Astrocyte (in vitro differentiated cells and primary cell): ENCODE results near the gene CDH23. TPM values are rescaled to one million over a fixed set of nuclear protein-coding genes. Genes with fewer than 3 reads are reported as not detected.

Experiments
- DNase-seq: peaks from one replicate; pipeline ENCODE4 v3.0.0-alpha.2; 2010; ENCODE audit warnings: low read depth
- FAIRE-seq: peaks from 2 replicates; lab custom pipeline; 2011; peaks lifted over from hg19 to GRCh38; lab: Jason Lieb, UNC
- H2AFZ ChIP-seq: 2 replicates; pipeline ENCODE4 v1.6.0; 2012; ENCODE audit warnings: low read depth, low read length, inconsistent platforms
- H3K27ac ChIP-seq: 2 replicates; pipeline ENCODE4 v1.5.1; 2011; ENCODE audit warnings: low read depth, low read length, inconsistent platforms
- H3K27me3 ChIP-seq: 2 replicates; pipeline ENCODE4 v1.6.0; 2011; ENCODE audit warnings: low read length, inconsistent platforms; ENCODE audit not compliant: insufficient read depth
- H3K36me3 ChIP-seq: 2 replicates; pipeline ENCODE4 v1.5.1; 2011; ENCODE audit warnings: low read length, inconsistent platforms; ENCODE audit not compliant: insufficient read depth
- H3K4me1 ChIP-seq: 2 replicates; pipeline ENCODE4 v1.5.1; 2011; ENCODE audit warnings: low read length, inconsistent platforms; ENCODE audit not compliant: insufficient read depth
- H3K4me2 ChIP-seq: 2 replicates; pipeline ENCODE4 v1.6.0; 2012; ENCODE audit warnings: low read length, inconsistent platforms
- H3K4me3 ChIP-seq: 2 replicates; pipeline ENCODE4 v1.5.1; 2011; ENCODE audit warnings: low read depth, mild to moderate bottlenecking, low read length, inconsistent platforms; ENCODE audit not compliant: insufficient read depth
- H3K79me2 ChIP-seq: 2 replicates; pipeline ENCODE4 v1.6.0; 2012; ENCODE audit warnings: mild to moderate bottlenecking, low read length, inconsistent platforms; ENCODE audit not compliant: insufficient read depth
- H3K9ac ChIP-seq: 2 replicates; pipeline ENCODE4 v1.6.0; 2012; ENCODE audit warnings: mild to moderate bottlenecking, low read length, inconsistent platforms
- H3K9me3 ChIP-seq: 2 replicates; pipeline ENCODE4 v1.5.1; 2012; ENCODE audit warnings: low read depth, mild to moderate bottlenecking, low read length, inconsistent platforms; ENCODE audit not compliant: insufficient read depth
- H4K20me1 ChIP-seq: 2 replicates; pipeline ENCODE4 v1.6.0; 2012; ENCODE audit warnings: low read length, inconsistent platforms; ENCODE audit not compliant: insufficient read depth
- H3K27ac Mint-ChIP-seq: one replicate; pipeline ENCODE4 v1.8.0; 2021; ENCODE audit warnings: mild to moderate bottlenecking, mixed read lengths; ENCODE audit not compliant: unreplicated experiment
- H3K27me3 Mint-ChIP-seq: one replicate; pipeline ENCODE4 v1.8.0; 2021; ENCODE audit warnings: low read depth, mixed read lengths; ENCODE audit not compliant: unreplicated experiment
- H3K36me3 Mint-ChIP-seq: one replicate; pipeline ENCODE4 v1.8.0; 2021; ENCODE audit warnings: low read depth, mixed read lengths; ENCODE audit not compliant: unreplicated experiment
- H3K4me1 Mint-ChIP-seq: one replicate; pipeline ENCODE4 v1.8.0; 2021; ENCODE audit warnings: low read depth, mixed read lengths; ENCODE audit not compliant: unreplicated experiment
- H3K4me3 Mint-ChIP-seq: one replicate; pipeline ENCODE4 v1.8.0; 2021; ENCODE audit warnings: mild to moderate bottlenecking, moderate library complexity, mixed read lengths; ENCODE audit not compliant: unreplicated experiment
- H3K9me3 Mint-ChIP-seq: one replicate; pipeline ENCODE4 v1.8.0; 2021; ENCODE audit warnings: mild to moderate bottlenecking, mixed read lengths; ENCODE audit not compliant: unreplicated experiment
- EZH2 ChIP-seq: IDR thresholded peaks from 2 replicates; pipeline ENCODE4 v1.6.1; 2012; ENCODE audit warnings: mild to moderate bottlenecking, low read length, inconsistent platforms; ENCODE audit not compliant: insufficient read depth
- total RNA-seq: library from RNA; stranded (reverse); gene quantifications from 2 replicates; pipeline ENCODE4 v1.2.1, GENCODE V29; 2021
- TF ChIP-seq, protein P1 (sequence below): IDR thresholded peaks from 2 replicates; pipeline ENCODE4 v1.5.1; 2011; ENCODE audit warnings: low read depth, mild to moderate bottlenecking, inconsistent platforms, low read length, moderate library complexity; ENCODE audit not compliant: insufficient read depth

CDH23 gene
- total RNA-seq, 1 donor from 2014 or later = not detected

DNA sequence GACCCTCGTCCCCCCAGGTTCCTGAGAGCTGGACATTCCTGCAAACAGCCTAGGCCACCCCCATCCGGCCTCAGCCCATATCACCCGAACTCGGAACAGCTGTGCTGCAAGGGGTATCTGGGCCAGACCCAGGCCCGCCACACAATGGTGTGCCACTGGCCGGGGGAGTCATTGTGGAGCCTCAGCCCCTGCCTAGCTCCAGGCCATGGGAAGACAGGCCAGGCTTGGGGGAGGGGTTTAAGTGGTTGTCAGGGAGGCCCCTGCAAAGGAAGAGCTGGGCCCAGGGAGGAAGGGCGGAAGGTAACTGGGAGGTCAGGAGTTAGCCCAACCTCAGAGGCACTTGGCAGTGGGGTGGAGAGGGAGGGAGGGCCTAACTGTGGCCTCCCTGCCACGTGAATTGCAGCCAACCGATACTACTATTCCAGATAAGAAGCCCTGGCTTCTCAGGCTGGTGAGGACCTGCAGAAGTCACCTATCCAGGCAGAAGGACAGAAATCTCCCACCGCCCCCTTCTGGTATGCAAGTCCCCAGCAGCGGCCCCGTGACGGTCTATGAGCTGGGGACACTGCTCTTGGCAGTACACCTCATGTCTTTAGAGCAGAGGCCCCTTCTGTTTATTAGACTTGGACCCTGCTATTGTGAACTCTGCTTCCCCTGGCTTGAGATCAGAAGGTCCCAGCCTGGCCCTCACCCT lies 349.8 kb downstream of the CDH23 start:
- Mint-ChIP-seq H3K4me1 (peaks cover 7% of the 10 kb centered on the region), H3K36me3 (no peaks in the 10 kb centered on the region), H3K27me3 (peaks cover 51% of the 10 kb centered on the region), H3K9me3 (peaks cover 4% of the 10 kb centered on the region), H3K27ac (no peak overlapping the region), H3K4me3 (no peak overlapping the region)
- no peaks in the 10 kb centered on the region for H3K27me3 ChIP-seq
- H3K9ac ChIP-seq = no peak overlapping the region
- H3K4me3 ChIP-seq = no peak overlapping the region
- no peaks in the 10 kb centered on the region for H3K79me2 ChIP-seq
- H3K36me3 ChIP-seq = no peaks in the 10 kb centered on the region
- H2AFZ ChIP-seq = no peak overlapping the region
- no peak overlapping the region for H3K27ac ChIP-seq
- H3K4me2 ChIP-seq = no peak overlapping the region
- TF ChIP-seq, protein P1, sequence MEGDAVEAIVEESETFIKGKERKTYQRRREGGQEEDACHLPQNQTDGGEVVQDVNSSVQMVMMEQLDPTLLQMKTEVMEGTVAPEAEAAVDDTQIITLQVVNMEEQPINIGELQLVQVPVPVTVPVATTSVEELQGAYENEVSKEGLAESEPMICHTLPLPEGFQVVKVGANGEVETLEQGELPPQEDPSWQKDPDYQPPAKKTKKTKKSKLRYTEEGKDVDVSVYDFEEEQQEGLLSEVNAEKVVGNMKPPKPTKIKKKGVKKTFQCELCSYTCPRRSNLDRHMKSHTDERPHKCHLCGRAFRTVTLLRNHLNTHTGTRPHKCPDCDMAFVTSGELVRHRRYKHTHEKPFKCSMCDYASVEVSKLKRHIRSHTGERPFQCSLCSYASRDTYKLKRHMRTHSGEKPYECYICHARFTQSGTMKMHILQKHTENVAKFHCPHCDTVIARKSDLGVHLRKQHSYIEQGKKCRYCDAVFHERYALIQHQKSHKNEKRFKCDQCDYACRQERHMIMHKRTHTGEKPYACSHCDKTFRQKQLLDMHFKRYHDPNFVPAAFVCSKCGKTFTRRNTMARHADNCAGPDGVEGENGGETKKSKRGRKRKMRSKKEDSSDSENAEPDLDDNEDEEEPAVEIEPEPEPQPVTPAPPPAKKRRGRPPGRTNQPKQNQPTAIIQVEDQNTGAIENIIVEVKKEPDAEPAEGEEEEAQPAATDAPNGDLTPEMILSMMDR = no peak
- no peak for TF ChIP-seq EZH2
- FAIRE-seq (no peak), DNase-seq (no peak)
- peaks cover 3% of the 10 kb centered on the region for H3K9me3 ChIP-seq
- H4K20me1 ChIP-seq = no peaks in the 10 kb centered on the region
- no peaks in the 10 kb centered on the region for H3K4me1 ChIP-seq

DNA sequence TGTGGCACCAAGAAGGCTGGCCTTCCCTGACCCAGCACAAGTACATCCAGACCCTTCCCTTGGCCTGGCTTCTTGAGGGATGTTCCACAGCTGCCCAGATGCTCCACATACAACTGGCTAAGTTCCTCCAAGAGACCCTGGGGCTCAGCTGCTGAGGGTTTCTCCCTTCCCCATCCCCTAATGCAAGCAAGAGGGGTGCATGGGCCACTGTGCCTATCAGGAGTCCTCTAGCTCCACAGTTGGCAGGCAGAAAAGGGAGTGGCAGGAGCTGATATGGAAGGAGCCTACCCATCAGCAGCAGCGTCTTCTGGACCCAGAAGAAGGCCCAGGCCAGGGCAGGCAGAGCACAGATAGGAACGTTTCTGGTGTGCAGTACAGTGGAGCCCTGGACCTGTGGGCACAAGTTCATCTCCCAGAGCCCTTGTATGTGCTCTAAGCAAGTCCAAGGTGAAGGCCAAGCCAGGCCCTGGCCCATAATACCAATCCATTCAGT lies 350.4 kb downstream of the CDH23 start:
- no peaks in the 10 kb centered on the region for H3K36me3 Mint-ChIP-seq
- H3K27ac Mint-ChIP-seq = no peak overlapping the region
- Histone ChIP-seq H3K27me3 (no peaks in the 10 kb centered on the region), H3K4me2 (no peak overlapping the region), H3K4me1 (no peaks in the 10 kb centered on the region), H3K9ac (no peak overlapping the region), H3K79me2 (no peaks in the 10 kb centered on the region), H4K20me1 (no peaks in the 10 kb centered on the region), H3K27ac (no peak overlapping the region), H3K9me3 (peaks cover 3% of the 10 kb centered on the region), H3K4me3 (no peak overlapping the region), H2AFZ (no peak overlapping the region), H3K36me3 (no peaks in the 10 kb centered on the region)
- DNase-seq = no peak
- no peak for FAIRE-seq
- TF ChIP-seq EZH2 = no peak
- TF ChIP-seq, protein P1 = no peak
- H3K4me3 Mint-ChIP-seq = no peak overlapping the region
- peaks cover 7% of the 10 kb centered on the region for H3K4me1 Mint-ChIP-seq
- peaks cover 54% of the 10 kb centered on the region for H3K27me3 Mint-ChIP-seq
- peaks cover 4% of the 10 kb centered on the region for H3K9me3 Mint-ChIP-seq
